ENCODE results near the gene KLF7. TPM values are rescaled to one million over a fixed set of nuclear protein-coding genes. Genes with fewer than 3 reads are reported as not detected.
A peak's percentile ranks its signal among the peaks of the same experiment; 100 is the strongest.

The KLF7 gene
- total RNA-seq, 6 experiments from 2014 or later, result 3.3 to 14.2 (median 10.2) TPM

DNA sequence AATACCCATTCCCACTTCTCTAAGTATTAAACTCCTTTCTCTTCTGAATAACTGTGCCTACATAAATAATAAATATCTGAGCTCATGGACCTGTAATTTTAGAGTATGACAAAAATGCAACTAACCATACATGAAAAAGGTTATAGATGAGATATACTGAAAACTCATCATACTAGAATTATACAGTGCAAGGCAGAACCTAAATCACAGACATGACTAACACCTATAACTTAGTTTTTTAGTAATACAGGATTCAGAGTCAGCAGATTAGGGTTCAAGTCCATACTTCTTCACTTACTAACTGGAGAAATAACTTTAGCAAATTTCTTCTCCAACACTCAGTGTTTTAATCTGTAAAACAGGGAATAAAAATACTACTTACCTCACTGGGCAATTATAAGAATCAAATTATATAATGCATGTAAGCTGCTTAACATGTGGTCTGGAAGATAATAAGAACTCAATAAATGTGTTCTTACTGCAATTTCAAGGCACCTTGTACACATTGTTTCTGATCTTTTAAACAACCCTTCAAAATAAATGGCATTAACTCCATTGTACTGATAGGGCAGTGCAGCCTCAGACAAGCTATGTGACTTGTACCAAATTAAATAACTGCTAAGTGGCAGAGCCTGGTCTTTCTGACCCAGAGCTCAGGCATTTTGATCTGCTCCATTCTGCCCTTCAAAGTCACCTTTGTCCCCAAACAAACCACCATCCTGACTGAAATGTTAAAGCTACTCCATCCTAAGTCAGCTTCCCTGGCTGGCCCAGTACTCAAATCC, 39.6 kb upstream of the KLF7 start:
- no peak for TF ChIP-seq POLR2A (IDR thresholded peaks at IDR 0.05)
- ATAC-seq, result no peak
- Histone ChIP-seq H3K36me3 (no peaks in the 10 kb centered on the region), H3K4me3 (no peak overlapping the region), H3K4me1 (no peaks in the 10 kb centered on the region), H3K27me3 (no peaks in the 10 kb centered on the region), H3K9me3 (no peaks in the 10 kb centered on the region), H3K27ac (no peak overlapping the region)
- intact Hi-C loops (cut with DNase I), result no loop called here
- DNase-seq, result no peak

DNA sequence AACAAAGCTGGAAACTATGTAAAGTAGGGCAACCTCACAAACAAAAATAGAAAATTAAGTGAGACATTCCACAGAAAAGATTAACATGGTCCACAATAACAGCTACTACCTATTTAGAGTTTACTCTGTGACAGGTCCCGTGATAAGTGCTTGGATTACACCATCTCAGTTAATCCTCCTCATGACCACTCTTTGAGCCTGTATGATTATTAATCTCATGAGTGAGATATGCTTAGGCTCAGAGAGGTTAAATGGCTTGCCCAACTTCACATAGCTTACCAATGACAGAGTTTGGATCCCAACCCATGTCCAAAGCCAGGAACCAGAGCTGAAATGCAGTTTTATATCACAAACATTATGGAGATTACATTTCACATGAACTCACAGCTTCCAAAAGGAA, 37.3 kb upstream of the KLF7 start:
- H3K27me3 ChIP-seq, result no peaks in the 10 kb centered on the region
- intact Hi-C loops (cut with DNase I), result no loop called here
- WGBS (ENCODE audit: insufficient coverage, low coverage, low lambda C conversion rate, missing lambda C conversion rate), result 36% methylated on average over 1 of the region's 1 CpG
- TF ChIP-seq, protein P1, sequence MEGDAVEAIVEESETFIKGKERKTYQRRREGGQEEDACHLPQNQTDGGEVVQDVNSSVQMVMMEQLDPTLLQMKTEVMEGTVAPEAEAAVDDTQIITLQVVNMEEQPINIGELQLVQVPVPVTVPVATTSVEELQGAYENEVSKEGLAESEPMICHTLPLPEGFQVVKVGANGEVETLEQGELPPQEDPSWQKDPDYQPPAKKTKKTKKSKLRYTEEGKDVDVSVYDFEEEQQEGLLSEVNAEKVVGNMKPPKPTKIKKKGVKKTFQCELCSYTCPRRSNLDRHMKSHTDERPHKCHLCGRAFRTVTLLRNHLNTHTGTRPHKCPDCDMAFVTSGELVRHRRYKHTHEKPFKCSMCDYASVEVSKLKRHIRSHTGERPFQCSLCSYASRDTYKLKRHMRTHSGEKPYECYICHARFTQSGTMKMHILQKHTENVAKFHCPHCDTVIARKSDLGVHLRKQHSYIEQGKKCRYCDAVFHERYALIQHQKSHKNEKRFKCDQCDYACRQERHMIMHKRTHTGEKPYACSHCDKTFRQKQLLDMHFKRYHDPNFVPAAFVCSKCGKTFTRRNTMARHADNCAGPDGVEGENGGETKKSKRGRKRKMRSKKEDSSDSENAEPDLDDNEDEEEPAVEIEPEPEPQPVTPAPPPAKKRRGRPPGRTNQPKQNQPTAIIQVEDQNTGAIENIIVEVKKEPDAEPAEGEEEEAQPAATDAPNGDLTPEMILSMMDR (IDR thresholded peaks at IDR 0.05), result no peak
- TF ChIP-seq POLR2A (IDR thresholded peaks at IDR 0.05), result no peak
- no peak overlapping the region for H3K4me3 ChIP-seq
- no peaks in the 10 kb centered on the region for H3K9me3 ChIP-seq
- no peaks in the 10 kb centered on the region for H3K36me3 ChIP-seq
- no peak for DNase-seq
- no peak overlapping the region for H3K27ac ChIP-seq
- H3K4me1 ChIP-seq, result no peaks in the 10 kb centered on the region
- no peak for ATAC-seq

DNA sequence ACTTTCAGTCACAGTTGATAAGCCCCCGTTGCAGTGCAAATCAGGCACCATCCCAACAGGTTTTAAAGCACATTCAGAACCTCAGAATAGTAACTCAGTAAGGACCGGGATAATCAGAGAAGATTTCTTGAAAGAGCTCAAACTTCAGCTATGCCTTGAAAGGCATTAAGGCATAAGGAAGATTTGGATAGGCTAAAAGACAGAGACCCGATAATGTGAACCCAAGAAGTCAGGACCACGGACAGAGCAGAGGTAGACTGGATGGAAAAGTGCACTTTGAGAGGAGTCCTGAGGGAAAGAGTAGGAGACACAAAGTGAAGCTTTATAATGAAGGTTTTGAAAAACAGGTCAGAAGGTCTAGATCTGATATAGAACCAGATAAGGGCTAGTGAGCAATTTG, 36.9 kb upstream of the KLF7 start:
- Histone ChIP-seq H3K4me3 (no peak overlapping the region), H3K9me3 (no peaks in the 10 kb centered on the region), H3K4me1 (no peaks in the 10 kb centered on the region), H3K36me3 (no peaks in the 10 kb centered on the region), H3K27ac (no peak overlapping the region), H3K27me3 (no peaks in the 10 kb centered on the region)
- DNase-seq (no peak), ATAC-seq (peak in 1 of 4 donors; percentile 41)
- intact Hi-C loops (cut with DNase I), result no loop called here
- no peak for TF ChIP-seq POLR2A (IDR thresholded peaks at IDR 0.05)
- TF ChIP-seq, protein P1 (IDR thresholded peaks at IDR 0.05), result no peak
- WGBS (ENCODE audit: insufficient coverage, low coverage, low lambda C conversion rate, missing lambda C conversion rate), result 21% methylated on average over 4 of the region's 4 CpGs

- intact Hi-C loops (cut with DNase I), result no loop called here
- no peak overlapping the region for H3K4me3 ChIP-seq
- H3K27me3 ChIP-seq, result no peaks in the 10 kb centered on the region
- DNase-seq (no peak), ATAC-seq (no peak)
- H3K27ac ChIP-seq, result no peak overlapping the region
- WGBS (ENCODE audit: insufficient coverage, low coverage, low lambda C conversion rate, missing lambda C conversion rate), result 90% methylated on average over 2 of the region's 2 CpGs
- TF ChIP-seq, protein P1 (IDR thresholded peaks at IDR 0.05), result no peak
- TF ChIP-seq POLR2A (IDR thresholded peaks at IDR 0.05), result no peak
- H3K4me1 ChIP-seq, result no peaks in the 10 kb centered on the region
- H3K36me3 ChIP-seq, result no peaks in the 10 kb centered on the region
- no peaks in the 10 kb centered on the region for H3K9me3 ChIP-seq
Measured at GRCh38 chr2:207201416-207201815, 35.7 kb upstream of the KLF7 start.

GRCh38 chr2:207200136-207200535, 34.4 kb upstream of the KLF7 start:
- no peaks in the 10 kb centered on the region for H3K27me3 ChIP-seq
- DNase-seq (no peak), ATAC-seq (no peak)

More at GRCh38 chr2:207200136-207200535, 34.4 kb upstream of the KLF7 start:
- H3K4me3 ChIP-seq, result no peak overlapping the region
- no peak for TF ChIP-seq POLR2A (IDR thresholded peaks at IDR 0.05)
- TF ChIP-seq, protein P1 (IDR thresholded peaks at IDR 0.05), result no peak
- no peaks in the 10 kb centered on the region for H3K9me3 ChIP-seq
- no peak overlapping the region for H3K27ac ChIP-seq
- H3K36me3 ChIP-seq, result no peaks in the 10 kb centered on the region
- no peaks in the 10 kb centered on the region for H3K4me1 ChIP-seq
- intact Hi-C loops (cut with DNase I), result no loop called here
- 41% methylated on average over 4 of the region's 8 CpGs for WGBS (ENCODE audit: insufficient coverage, low coverage, low lambda C conversion rate, missing lambda C conversion rate)

Data from right lobe of liver (tissue), 6 donors.